K562 (cell line): ENCODE data around the gene ABCG5. TPM values are rescaled to one million over a fixed set of nuclear protein-coding genes. Genes with fewer than 3 reads are reported as not detected.
A peak's percentile ranks its signal among the peaks of the same experiment; 100 is the strongest.

Experiments used
- ATAC-seq: fragments of 200-7000 bp; cut with Tn5 transposase; 3 replicates; pipeline ENCODE4 v1.9.1; 2020; ENCODE audit warnings: moderate library complexity
- BruUV-seq: library from RNA; stranded (reverse); fragments of 400-500 nt; replicated peaks from 2 replicates; lab custom pipeline; 2021; lab: Mats Ljungman, UMichigan
- CTCF ChIA-PET: fragments of 300-600 bp; formaldehyde crosslinking; extraction: SDS; loops from one replicate; lab custom pipeline; 2021; ENCODE audit warnings: low intra/inter-chr PET ratio; lab: Yijun Ruan, JAX
- POLR2A ChIA-PET: fragments of 300-600, 350-650 bp; sonication (Branson Sonifier 250); formaldehyde crosslinking; extraction: SDS; loops from one replicate; lab custom pipeline; 2021; ENCODE audit warnings: antibody characterized with exemption, inconsistent platforms; lab: Yijun Ruan, JAX
- DNase-seq, 4 experiments: peaks; one replicate each; pipeline versions ENCODE4 v3.0.0 to v3.0.0-alpha.2; 2011 to 2018; ENCODE audit warnings: low spot score in 3 of 4, mixed read lengths in 3 of 4; ENCODE audit errors: extremely low read depth in 1 of 4
- FAIRE-seq: peaks from 2 replicates; lab custom pipeline; 2011; peaks lifted over from hg19 to GRCh38; lab: Jason Lieb, UNC
- H2AFZ ChIP-seq: 2 replicates; pipeline ENCODE4 v1.6.0; 2011; ENCODE audit warnings: low read depth, low read length, control low read depth, inconsistent platforms
- H3K27ac ChIP-seq: fragments of 200-600 bp; 3 replicates; pipeline ENCODE4 v1.8.0; 2011; ENCODE audit warnings: low read depth, mild to moderate bottlenecking, control low read depth, inconsistent platforms, low read length, moderate library complexity, mixed read lengths; ENCODE audit errors: extremely low read depth
- H3K27me3 ChIP-seq, 2 experiments: fragments of 300-600 bp in 1 of 2; 2 replicates in 1 of 2; 3 replicates in 1 of 2; pipeline versions ENCODE4 v1.6.0 to v1.8.0; 2011; ENCODE audit warnings: inconsistent platforms in 2 of 2, low read length in 2 of 2, mild to moderate bottlenecking in 1 of 2, mixed read lengths in 1 of 2, moderate library complexity in 1 of 2; ENCODE audit not compliant: control insufficient read depth in 2 of 2, insufficient read depth in 2 of 2
- H3K36me3 ChIP-seq: fragments of 300-600 bp; 3 replicates; pipeline ENCODE4 v1.8.0; 2011; ENCODE audit warnings: mild to moderate bottlenecking, low read length, inconsistent platforms; ENCODE audit not compliant: control insufficient read depth, insufficient read depth
- H3K4me1 ChIP-seq, 2 experiments: fragments of 200-600 bp in 1 of 2; replicated peaks in 1 of 2; 2 replicates in 1 of 2; 3 replicates in 1 of 2; pipeline versions ENCODE4 v1.5.1 to v1.8.0; 2011; ENCODE audit warnings: inconsistent platforms in 2 of 2, low read length in 2 of 2, mild to moderate bottlenecking in 1 of 2, mixed read lengths in 1 of 2, moderate library complexity in 1 of 2; ENCODE audit not compliant: control insufficient read depth in 2 of 2, insufficient read depth in 2 of 2
- H3K4me2 ChIP-seq: 2 replicates; pipeline ENCODE4 v1.6.1; 2011; ENCODE audit warnings: low read length, control low read depth, inconsistent platforms, mixed read lengths; ENCODE audit not compliant: insufficient read depth
- H3K4me3 ChIP-seq: fragments of 200-600 bp; sonication (generic), shearing (Covaris generic); 2 replicates; pipeline ENCODE4 v1.5.1; 2016; ENCODE audit warnings: control low read depth, inconsistent platforms
- H3K79me2 ChIP-seq: fragments of 200-600 bp; 3 replicates; pipeline ENCODE4 v1.8.0; 2011; ENCODE audit warnings: low read length, inconsistent platforms; ENCODE audit not compliant: control insufficient read depth, insufficient read depth
- H3K9ac ChIP-seq, 2 experiments: 2 replicates each; pipeline versions ENCODE4 v1.6.0 to v1.6.1; 2011; ENCODE audit warnings: low read depth in 2 of 2, low read length in 2 of 2, control low read depth in 1 of 2, inconsistent platforms in 1 of 2, mild to moderate bottlenecking in 1 of 2, mixed read lengths in 1 of 2; ENCODE audit not compliant: insufficient read depth in 1 of 2
- H3K9me1 ChIP-seq: one replicate; pipeline ENCODE4 v1.6.0; 2011; ENCODE audit warnings: inconsistent platforms, mild to moderate bottlenecking, low read length, moderate library complexity; ENCODE audit not compliant: control insufficient read depth, insufficient read depth
- H3K9me3 ChIP-seq: replicated peaks from 2 replicates; pipeline ENCODE4 v1.5.1; 2011; ENCODE audit warnings: low read depth, low read length, inconsistent platforms; ENCODE audit not compliant: control insufficient read depth, insufficient read depth
- H4K20me1 ChIP-seq: replicated peaks from 2 replicates; pipeline ENCODE4 v1.6.1; 2011; ENCODE audit warnings: low read length, inconsistent platforms, mixed read lengths; ENCODE audit not compliant: control insufficient read depth, insufficient read depth
- CBX2 ChIP-seq: fragments of 200-600 bp; sonication (generic); IDR thresholded peaks from one replicate; pipeline ENCODE4 v1.6.1; 2012; ENCODE audit warnings: mild to moderate bottlenecking, low read length, inconsistent platforms; ENCODE audit not compliant: insufficient read depth, poor library complexity, severe bottlenecking
- CEBPB ChIP-seq: fragments of 450-650 bp; IDR thresholded peaks from 2 replicates; pipeline ENCODE4 v1.6.1; 2016; ENCODE audit warnings: missing genetic modification characterization, missing compliant biosample characterization
- DNMT1 ChIP-seq: fragments of 450-650 bp; IDR thresholded peaks from 2 replicates; pipeline ENCODE4 v1.6.1; 2016; ENCODE audit warnings: antibody characterized with exemption, mild to moderate bottlenecking
- GATA2 ChIP-seq: sonication (generic); formaldehyde crosslinking; IDR thresholded peaks from 2 replicates; pipeline ENCODE4 v1.4.0; 2020; ENCODE audit warnings: mild to moderate bottlenecking, missing genetic modification reagents
- HCFC1 ChIP-seq: IDR thresholded peaks from 2 replicates; pipeline ENCODE4 v1.6.1; 2012; ENCODE audit warnings: low read depth, low read length, improper control_type of control experiment
- NFIC ChIP-seq: fragments of 450-650 bp; IDR thresholded peaks from 2 replicates; pipeline ENCODE4 v1.6.1; 2017; ENCODE audit warnings: mild to moderate bottlenecking, inconsistent platforms
- NFXL1 ChIP-seq: fragments of 450-650 bp; formaldehyde crosslinking; IDR thresholded peaks from 2 replicates; pipeline ENCODE4 v1.4.0; 2021; ENCODE audit warnings: mild to moderate bottlenecking
- NR2C1 ChIP-seq, 2 experiments: fragments of 450-650 bp; IDR thresholded peaks; 2 replicates each; pipeline ENCODE4 v1.6.1; 2017; ENCODE audit warnings: mild to moderate bottlenecking in 2 of 2, antibody characterized with exemption in 1 of 2, inconsistent platforms in 1 of 2, missing compliant biosample characterization in 1 of 2, missing genetic modification characterization in 1 of 2
- SIX5 ChIP-seq, 2 experiments: IDR thresholded peaks; 2 replicates each; pipeline ENCODE4 v1.6.1; 2011; ENCODE audit warnings: low read length in 2 of 2, borderline replicate concordance in 1 of 2, low read depth in 1 of 2, mild to moderate bottlenecking in 1 of 2, moderate library complexity in 1 of 2; ENCODE audit not compliant: insufficient read depth in 1 of 2
- SMAD2 ChIP-seq: fragments of 150-350 bp; IDR thresholded peaks from 2 replicates; pipeline ENCODE4 v1.6.1; 2014; ENCODE audit warnings: low read depth, mild to moderate bottlenecking, low read length
- XRCC4 ChIP-seq: IDR thresholded peaks from one replicate; pipeline ENCODE4 v1.6.1; 2011; ENCODE audit not compliant: insufficient read depth, insufficient read length; ENCODE audit errors: extremely low read depth
- ZNF274 ChIP-seq: IDR thresholded peaks from 2 replicates; pipeline ENCODE4 v1.6.1; 2011; ENCODE audit warnings: low read depth, mild to moderate bottlenecking, low read length, moderate library complexity, borderline replicate concordance
- ZNF449 ChIP-seq: fragments of 250-450 bp; sonication (Bioruptor Pico); IDR thresholded peaks from 2 replicates; pipeline ENCODE4 v1.8.0; 2022; ENCODE audit warnings: moderate library complexity, mild to moderate bottlenecking, inconsistent platforms
- ZNF77 ChIP-seq: fragments of 250-450 bp; sonication (Bioruptor Pico); IDR thresholded peaks from 2 replicates; pipeline ENCODE4 v1.5.0; 2020
- WGBS: fragments of 100-300 bp; shearing (Covaris generic); methylation state at CpG from one replicate; pipeline ENCODE4 v1.1.6; 2016; ENCODE audit warnings: low coverage, mixed read lengths; ENCODE audit not compliant: insufficient coverage; ENCODE audit errors: missing lambda C conversion rate; 5-methylcytosine and 5-hydroxymethylcytosine counted together
- in situ Hi-C: fragments of 300-500 bp; cut with MboI; formaldehyde crosslinking; loops from 4 replicates; pipeline ENCODE4 v1.15.0; 2018; ENCODE audit warnings: inconsistent platforms, mixed read lengths
- intact Hi-C: fragments of 100-400 bp; cut with micrococcal nuclease; formaldehyde crosslinking; loops from 2 replicates; pipeline ENCODE4 v1.14.2; 2022
- polyA plus RNA-seq, 8 experiments: library from polyadenylated mRNA; depleted of rRNA in 4 of 8; stranded (reverse) in 5 of 8; unstranded in 3 of 8; fragments of >200 nt; fragmentation: Nextera tagmentation in 2 of 8; fragmentation: Illumina TruSeq in 1 of 8; extraction: Ambion mirVana in 2 of 8; extraction: Trizol in 1 of 8; gene quantifications; 2 replicates each; pipeline versions ENCODE4 v1.2.1 to v1.2.3, GENCODE V29; 2011 to 2014; ENCODE audit warnings: inconsistent platforms in 1 of 8, missing spikeins in 1 of 8
- total RNA-seq, 7 experiments: library from RNA; depleted of rRNA in 6 of 7; stranded (reverse); fragments of >200 nt in 6 of 7; fragmentation: Illumina TruSeq in 2 of 7; extraction: Trizol in 2 of 7; gene quantifications; 2 replicates each; pipeline versions ENCODE4 v1.2.1 to v1.2.3, GENCODE V29; 2011 to 2021; ENCODE audit warnings: low replicate concordance in 1 of 7

The ABCG5 gene
- total and polyA plus RNA-seq, 9 of the 15 experiments (the other 6 are each of a cell fraction or from before 2014, with no cell fraction given), result 0.01 TPM; not detected in 7

- FAIRE-seq (no peak), ATAC-seq (no peak), DNase-seq (peak in 2 of 4 experiments; percentile 2 to 5)
- no peak for TF ChIP-seq ZNF77 (CRISPR knock-in tag)
- TF ChIP-seq XRCC4, result no peak
- no peak for TF ChIP-seq NFXL1 (CRISPR knock-in tag)
- TF ChIP-seq ZNF274, result no peak
- no peak for TF ChIP-seq CBX2
- no peak for TF ChIP-seq SMAD2
- no peak for TF ChIP-seq HCFC1
- no peak for TF ChIP-seq GATA2 (CRISPR knock-in tag)
- TF ChIP-seq NR2C1 (IDR thresholded peaks at IDR 0.05), result no peak
- TF ChIP-seq NR2C1 (tag; IDR thresholded peaks at IDR 0.05), result no peak
- no peak for TF ChIP-seq ZNF449
- TF ChIP-seq CEBPB (tag), result no peak
- no peak for TF ChIP-seq NFIC
- TF ChIP-seq DNMT1, result no peak
- no peak for TF ChIP-seq SIX5 (IDR thresholded peaks at IDR 0.05; ENCODE audit: borderline replicate concordance in 1 of 2, insufficient read depth in 1 of 2, low read depth in 1 of 2, low read length in 2 of 2)
- H3K9me3 ChIP-seq, result no peaks in the 10 kb centered on the region
- no peak overlapping the region for H3K4me2 ChIP-seq
- H2AFZ ChIP-seq, result no peak overlapping the region
- no peaks in the 10 kb centered on the region for H3K36me3 ChIP-seq
- H3K9ac ChIP-seq, result no peak overlapping the region
- no peaks in the 10 kb centered on the region for H3K79me2 ChIP-seq
- no peaks in the 10 kb centered on the region for H4K20me1 ChIP-seq
- H3K4me3 ChIP-seq, result no peak overlapping the region
- no peaks in the 10 kb centered on the region for H3K9me1 ChIP-seq
- in situ Hi-C loops (no loop called here), intact Hi-C loops (no loop called here)
- BruUV-seq, result no TSS peak
- WGBS, result 5% methylated on average over 9 of the region's 9 CpGs
- no peak overlapping the region for H3K27ac ChIP-seq
- CTCF ChIA-PET, result no interaction called here
- H3K27me3 ChIP-seq, result peaks cover 31 to 63% of the 10 kb centered on the region in 2 experiments
- POLR2A ChIA-PET, result interaction anchor here (0.8 kb wide), 1 partner anchor 32 kb away, joined by 4 read pairs; no protein-coding TSS in a partner anchor
- peaks cover 2 to 10% of the 10 kb centered on the region in 2 experiments; a peak in 3 of 5 replicates for H3K4me1 ChIP-seq
Observed at GRCh38 chr2:43842866-43843226, 4.2 kb upstream of the ABCG5 start.
